ENCODE data around the gene KCNA1.

KCNA1 gene

GRCh38 chr12:4951083-4951482 lies 41.4 kb downstream of the KCNA1 start:
- Histone ChIP-seq H3K27me3 (ENCODE audit: insufficient read depth, low read length) (peaks cover 61% of the 10 kb centered on the region), H3K9me3 (ENCODE audit: insufficient read depth, low read depth, low read length) (no peaks in the 10 kb centered on the region), H3K9ac (ENCODE audit: low read depth, low read length) (no peak overlapping the region), H3K4me1 (ENCODE audit: insufficient read depth, low read length) (no peaks in the 10 kb centered on the region), H3K36me3 (ENCODE audit: insufficient read depth, low read depth, low read length) (no peaks in the 10 kb centered on the region), H3K27ac (ENCODE audit: low read length) (no peak overlapping the region), H3K4me3 (ENCODE audit: low read length) (no peak overlapping the region)

GRCh38 chr12:4951601-4952000 lies 41.9 kb downstream of the KCNA1 start:
- peaks cover 62% of the 10 kb centered on the region for H3K27me3 ChIP-seq (ENCODE audit: insufficient read depth, low read length)
- H3K9me3 ChIP-seq (ENCODE audit: insufficient read depth, low read depth, low read length): no peaks in the 10 kb centered on the region
- no peaks in the 10 kb centered on the region for H3K4me1 ChIP-seq (ENCODE audit: insufficient read depth, low read length)
- H3K36me3 ChIP-seq (ENCODE audit: insufficient read depth, low read depth, low read length): no peaks in the 10 kb centered on the region
- no peak overlapping the region for H3K9ac ChIP-seq (ENCODE audit: low read depth, low read length)
- no peak overlapping the region for H3K27ac ChIP-seq (ENCODE audit: low read length)
- no peak overlapping the region for H3K4me3 ChIP-seq (ENCODE audit: low read length)

DNA sequence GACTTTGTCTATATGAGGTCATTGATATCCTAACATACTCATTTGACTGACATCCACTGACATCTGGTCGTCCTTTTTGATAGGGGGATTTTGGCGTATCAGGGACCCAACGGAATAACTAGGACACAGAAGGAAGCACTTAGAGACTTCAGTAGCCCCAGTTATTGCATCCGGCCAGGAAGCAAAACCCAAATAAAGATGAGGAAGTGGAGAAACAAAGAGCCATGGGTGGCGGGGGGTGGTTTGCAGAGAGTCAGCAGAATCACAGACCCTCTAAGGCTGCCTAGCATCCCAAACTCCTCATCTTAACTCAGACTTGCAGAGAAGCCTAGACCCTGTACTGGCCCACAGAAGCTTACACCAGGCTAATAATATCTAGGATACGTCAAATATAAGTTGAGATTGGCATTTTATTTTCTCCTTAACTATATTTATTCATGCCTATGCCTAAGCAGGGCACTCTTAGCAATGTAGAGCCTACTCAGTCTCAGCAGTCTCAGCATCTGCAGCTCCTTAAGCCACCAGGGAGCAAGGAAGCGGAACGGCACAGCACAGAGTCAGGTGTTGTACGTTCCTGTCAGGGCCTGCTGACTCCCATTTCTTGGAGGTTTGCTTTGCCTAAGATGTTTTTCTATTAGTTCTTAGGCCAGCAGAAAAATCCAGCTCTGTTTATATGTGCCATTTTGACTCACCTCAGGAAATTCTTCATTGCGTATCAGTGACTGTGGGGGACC lies 45.1 kb downstream of the KCNA1 start:
- peaks cover 75% of the 10 kb centered on the region for H3K27me3 ChIP-seq (ENCODE audit: insufficient read depth, low read length)
- H3K36me3 ChIP-seq (ENCODE audit: insufficient read depth, low read depth, low read length): no peaks in the 10 kb centered on the region
- no peak overlapping the region for H3K27ac ChIP-seq (ENCODE audit: low read length)
- H3K9me3 ChIP-seq (ENCODE audit: insufficient read depth, low read depth, low read length): no peaks in the 10 kb centered on the region
- H3K4me3 ChIP-seq (ENCODE audit: low read length): no peak overlapping the region
- H3K9ac ChIP-seq (ENCODE audit: low read depth, low read length): no peak overlapping the region
- H3K4me1 ChIP-seq (ENCODE audit: insufficient read depth, low read length): no peaks in the 10 kb centered on the region

GRCh38 chr12:4956054-4956453 lies 46.3 kb downstream of the KCNA1 start:
- Histone ChIP-seq H3K27ac (ENCODE audit: low read length) (no peak overlapping the region), H3K4me1 (ENCODE audit: insufficient read depth, low read length) (no peaks in the 10 kb centered on the region), H3K27me3 (ENCODE audit: insufficient read depth, low read length) (peaks cover 64% of the 10 kb centered on the region), H3K9me3 (ENCODE audit: insufficient read depth, low read depth, low read length) (no peaks in the 10 kb centered on the region), H3K4me3 (ENCODE audit: low read length) (no peak overlapping the region), H3K9ac (ENCODE audit: low read depth, low read length) (no peak overlapping the region), H3K36me3 (ENCODE audit: insufficient read depth, low read depth, low read length) (no peaks in the 10 kb centered on the region)

- no peak overlapping the region for H3K9ac ChIP-seq (ENCODE audit: low read depth, low read length)
- no peak overlapping the region for H3K4me3 ChIP-seq (ENCODE audit: low read length)
- peaks cover 58% of the 10 kb centered on the region for H3K27me3 ChIP-seq (ENCODE audit: insufficient read depth, low read length)
- no peaks in the 10 kb centered on the region for H3K9me3 ChIP-seq (ENCODE audit: insufficient read depth, low read depth, low read length)
- H3K4me1 ChIP-seq (ENCODE audit: insufficient read depth, low read length): no peaks in the 10 kb centered on the region
- H3K27ac ChIP-seq (ENCODE audit: low read length): no peak overlapping the region
- no peaks in the 10 kb centered on the region for H3K36me3 ChIP-seq (ENCODE audit: insufficient read depth, low read depth, low read length)
Measured at GRCh38 chr12:4956968-4957367, 47.3 kb downstream of the KCNA1 start.

GRCh38 chr12:4957761-4958160 lies 48.1 kb downstream of the KCNA1 start:
- no peaks in the 10 kb centered on the region for H3K4me1 ChIP-seq (ENCODE audit: insufficient read depth, low read length)
- H3K9me3 ChIP-seq (ENCODE audit: insufficient read depth, low read depth, low read length): no peaks in the 10 kb centered on the region
- no peaks in the 10 kb centered on the region for H3K36me3 ChIP-seq (ENCODE audit: insufficient read depth, low read depth, low read length)
- H3K27me3 ChIP-seq (ENCODE audit: insufficient read depth, low read length): peaks cover 53% of the 10 kb centered on the region
- no peak overlapping the region for H3K9ac ChIP-seq (ENCODE audit: low read depth, low read length)
- H3K4me3 ChIP-seq (ENCODE audit: low read length): no peak overlapping the region
- H3K27ac ChIP-seq (ENCODE audit: low read length): no peak overlapping the region

GRCh38 chr12:4958697-4959375 lies 49.1 kb downstream of the KCNA1 start:
- Histone ChIP-seq H3K27ac (ENCODE audit: low read length) (no peak overlapping the region), H3K9ac (ENCODE audit: low read depth, low read length) (no peak overlapping the region), H3K4me3 (ENCODE audit: low read length) (no peak overlapping the region), H3K36me3 (ENCODE audit: insufficient read depth, low read depth, low read length) (no peaks in the 10 kb centered on the region), H3K27me3 (ENCODE audit: insufficient read depth, low read length) (peaks cover 48% of the 10 kb centered on the region), H3K9me3 (ENCODE audit: insufficient read depth, low read depth, low read length) (no peaks in the 10 kb centered on the region), H3K4me1 (ENCODE audit: insufficient read depth, low read length) (no peaks in the 10 kb centered on the region)

- no peak overlapping the region for H3K27ac ChIP-seq (ENCODE audit: low read length)
- no peaks in the 10 kb centered on the region for H3K36me3 ChIP-seq (ENCODE audit: insufficient read depth, low read depth, low read length)
- no peaks in the 10 kb centered on the region for H3K4me1 ChIP-seq (ENCODE audit: insufficient read depth, low read length)
- no peaks in the 10 kb centered on the region for H3K9me3 ChIP-seq (ENCODE audit: insufficient read depth, low read depth, low read length)
- H3K27me3 ChIP-seq (ENCODE audit: insufficient read depth, low read length): peaks cover 42% of the 10 kb centered on the region
- no peak overlapping the region for H3K4me3 ChIP-seq (ENCODE audit: low read length)
- no peak overlapping the region for H3K9ac ChIP-seq (ENCODE audit: low read depth, low read length)
Measured at GRCh38 chr12:4959381-4959780, 49.7 kb downstream of the KCNA1 start.

DNA sequence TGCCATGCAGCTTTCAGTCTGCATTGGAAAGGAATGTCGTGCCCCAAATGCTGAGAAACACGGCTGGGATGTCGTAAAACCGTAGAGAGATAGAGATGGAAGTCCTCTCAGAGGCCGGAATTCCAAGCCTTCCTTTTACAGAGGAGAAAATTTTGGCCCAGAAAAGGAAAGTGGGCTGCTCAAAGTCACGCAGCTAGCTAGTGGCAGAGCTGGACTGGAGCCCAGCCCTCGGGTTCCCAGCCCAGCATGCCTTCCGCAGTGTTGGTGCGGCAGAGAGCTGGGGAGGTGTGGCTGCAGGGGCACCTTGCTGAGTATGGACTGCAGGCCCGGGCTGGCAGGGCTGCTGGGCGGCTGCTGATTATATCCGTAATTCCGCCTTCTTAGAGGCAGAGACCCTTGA lies 50.3 kb downstream of the KCNA1 start:
- Histone ChIP-seq H3K4me3 (ENCODE audit: low read length) (no peak overlapping the region), H3K36me3 (ENCODE audit: insufficient read depth, low read depth, low read length) (no peaks in the 10 kb centered on the region), H3K9me3 (ENCODE audit: insufficient read depth, low read depth, low read length) (no peaks in the 10 kb centered on the region), H3K9ac (ENCODE audit: low read depth, low read length) (no peak overlapping the region), H3K4me1 (ENCODE audit: insufficient read depth, low read length) (no peaks in the 10 kb centered on the region), H3K27ac (ENCODE audit: low read length) (no peak overlapping the region), H3K27me3 (ENCODE audit: insufficient read depth, low read length) (peaks cover 40% of the 10 kb centered on the region; the same call in 1 of the 2 replicates)

- Histone ChIP-seq H3K27me3 (ENCODE audit: insufficient read depth, low read length) (peaks cover 41% of the 10 kb centered on the region; the same call in 1 of the 2 replicates), H3K27ac (ENCODE audit: low read length) (no peak overlapping the region), H3K9ac (ENCODE audit: low read depth, low read length) (no peak overlapping the region), H3K4me3 (ENCODE audit: low read length) (no peak overlapping the region), H3K9me3 (ENCODE audit: insufficient read depth, low read depth, low read length) (no peaks in the 10 kb centered on the region), H3K4me1 (ENCODE audit: insufficient read depth, low read length) (no peaks in the 10 kb centered on the region), H3K36me3 (ENCODE audit: insufficient read depth, low read depth, low read length) (no peaks in the 10 kb centered on the region)
Measured at GRCh38 chr12:4960547-4960946, 50.8 kb downstream of the KCNA1 start.

DNA sequence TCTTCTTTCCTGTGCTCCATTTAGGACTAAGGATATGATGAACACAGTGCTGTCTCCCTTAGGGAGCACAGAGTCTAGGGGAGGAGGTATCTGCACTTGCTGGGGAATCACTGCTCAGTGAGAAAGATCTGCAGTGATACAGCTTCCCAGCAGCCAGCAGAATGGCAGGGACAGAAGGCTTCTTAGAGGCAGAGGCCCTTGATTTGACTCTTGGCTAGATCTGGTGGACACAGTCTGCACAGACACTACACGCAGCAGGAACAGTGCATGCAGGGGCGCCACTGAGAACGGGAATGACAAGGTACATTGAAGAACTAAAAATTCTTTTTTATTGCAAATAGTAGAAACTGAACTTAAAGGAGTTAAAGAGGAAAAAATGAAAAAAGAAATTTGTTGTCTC lies 51.6 kb downstream of the KCNA1 start:
- Histone ChIP-seq H3K36me3 (ENCODE audit: insufficient read depth, low read depth, low read length) (no peaks in the 10 kb centered on the region), H3K9ac (ENCODE audit: low read depth, low read length) (no peak overlapping the region), H3K9me3 (ENCODE audit: insufficient read depth, low read depth, low read length) (no peaks in the 10 kb centered on the region), H3K27me3 (ENCODE audit: insufficient read depth, low read length) (peaks cover 44% of the 10 kb centered on the region; the same call in 1 of the 2 replicates), H3K4me3 (ENCODE audit: low read length) (no peak overlapping the region), H3K4me1 (ENCODE audit: insufficient read depth, low read length) (no peaks in the 10 kb centered on the region), H3K27ac (ENCODE audit: low read length) (no peak overlapping the region)

Measured in iPS-20b (cell line).